H9 (cell line): Measurements from ENCODE around the gene USF3. TPM values are rescaled to one million over a fixed set of nuclear protein-coding genes. Genes with fewer than 3 reads are reported as not detected.

Source experiments
- DNase-seq: peaks from one replicate; pipeline ENCODE4 v3.0.0-alpha.2; 2017
- H2AFZ ChIP-seq: one replicate; pipeline ENCODE4 v1.6.1; 2013; ENCODE audit warnings: mild to moderate bottlenecking, low read length, control low read depth, moderate library complexity
- H2AK5ac ChIP-seq: 2 replicates; pipeline ENCODE4 v1.6.1; 2013; ENCODE audit warnings: low read length, control low read depth, mixed read lengths; ENCODE audit not compliant: insufficient read length
- H2BK120ac ChIP-seq: one replicate; pipeline ENCODE4 v1.6.1; 2013; ENCODE audit warnings: low read depth, mild to moderate bottlenecking, low read length, control low read depth, inconsistent platforms; ENCODE audit not compliant: poor library complexity, severe bottlenecking
- H2BK12ac ChIP-seq: 2 replicates; pipeline ENCODE4 v1.6.1; 2013; ENCODE audit warnings: low read length, control low read depth, mixed read lengths, low read depth; ENCODE audit not compliant: insufficient read length
- H2BK15ac ChIP-seq: 2 replicates; pipeline ENCODE4 v1.6.1; 2013; ENCODE audit warnings: low read depth, low read length, control low read depth
- H2BK20ac ChIP-seq: one replicate; pipeline ENCODE4 v1.6.1; 2013; ENCODE audit warnings: low read depth, mild to moderate bottlenecking, low read length, control low read depth, inconsistent platforms; ENCODE audit not compliant: poor library complexity, severe bottlenecking
- H2BK5ac ChIP-seq: 2 replicates; pipeline ENCODE4 v1.6.1; 2013; ENCODE audit warnings: low read length, control low read depth, mixed read lengths; ENCODE audit not compliant: insufficient read length
- H3K14ac ChIP-seq: 2 replicates; pipeline ENCODE4 v1.6.1; 2013; ENCODE audit warnings: low read length, control low read depth; ENCODE audit not compliant: insufficient read depth
- H3K18ac ChIP-seq: 2 replicates; pipeline ENCODE4 v1.6.1; 2013; ENCODE audit warnings: low read depth, mild to moderate bottlenecking, mixed read lengths, low read length, control low read depth; ENCODE audit not compliant: insufficient read length
- H3K23ac ChIP-seq: 2 replicates; pipeline ENCODE4 v1.6.1; 2013; ENCODE audit warnings: low read length, control low read depth, mixed read lengths, low read depth; ENCODE audit not compliant: insufficient read length
- H3K23me2 ChIP-seq: 2 replicates; pipeline ENCODE4 v1.6.1; 2013; ENCODE audit warnings: low read depth, mild to moderate bottlenecking, mixed read lengths, low read length, control low read depth; ENCODE audit not compliant: insufficient read length, poor library complexity, severe bottlenecking
- H3K27ac ChIP-seq: 2 replicates; pipeline ENCODE4 v1.5.1; 2013; ENCODE audit warnings: low read length, control low read depth, mixed read lengths, low read depth; ENCODE audit not compliant: insufficient read length
- H3K27me3 ChIP-seq: 2 replicates; pipeline ENCODE4 v1.6.1; 2013; ENCODE audit warnings: low read length, control low read depth, inconsistent platforms; ENCODE audit not compliant: insufficient read depth
- H3K4ac ChIP-seq: 2 replicates; pipeline ENCODE4 v1.6.1; 2013; ENCODE audit warnings: low read depth, mild to moderate bottlenecking, control low read depth, inconsistent platforms, low read length, moderate library complexity
- H3K4me1 ChIP-seq: 2 replicates; pipeline ENCODE4 v1.6.1; 2013; ENCODE audit warnings: low read length, control low read depth, inconsistent platforms; ENCODE audit not compliant: insufficient read depth
- H3K4me2 ChIP-seq: 2 replicates; pipeline ENCODE4 v1.6.1; 2013; ENCODE audit warnings: low read length, control low read depth, mixed read lengths; ENCODE audit not compliant: insufficient read length, insufficient read depth
- H3K56ac ChIP-seq: 2 replicates; pipeline ENCODE4 v1.6.1; 2013; ENCODE audit warnings: low read depth, mild to moderate bottlenecking, mixed read lengths, low read length, control low read depth; ENCODE audit not compliant: insufficient read length
- H3K79me1 ChIP-seq: 2 replicates; pipeline ENCODE4 v1.6.1; 2013; ENCODE audit warnings: low read depth, mild to moderate bottlenecking, moderate library complexity, low read length, control low read depth, inconsistent platforms; ENCODE audit not compliant: insufficient read depth, poor library complexity, severe bottlenecking
- H3K79me2 ChIP-seq: 2 replicates; pipeline ENCODE4 v1.6.1; 2013; ENCODE audit warnings: low read length, control low read depth, inconsistent platforms; ENCODE audit not compliant: insufficient read depth
- H3K9ac ChIP-seq: 2 replicates; pipeline ENCODE4 v1.6.1; 2013; ENCODE audit warnings: low read length, control low read depth, mixed read lengths; ENCODE audit not compliant: insufficient read length; ENCODE audit errors: extremely low read depth
- H3K9me3 ChIP-seq: one replicate; pipeline ENCODE4 v1.6.1; 2013; ENCODE audit warnings: low read depth, low read length, inconsistent platforms; ENCODE audit not compliant: control insufficient read depth
- H3T11ph ChIP-seq: one replicate; pipeline ENCODE4 v1.6.1; 2013; ENCODE audit warnings: mild to moderate bottlenecking, low read length, control low read depth, inconsistent platforms
- H4K20me1 ChIP-seq: one replicate; pipeline ENCODE4 v1.6.1; 2013; ENCODE audit not compliant: control insufficient read depth, insufficient read length, insufficient read depth
- H4K5ac ChIP-seq: 2 replicates; pipeline ENCODE4 v1.6.1; 2013; ENCODE audit warnings: low read depth, mild to moderate bottlenecking, mixed read lengths, low read length, control low read depth; ENCODE audit not compliant: insufficient read length
- H4K8ac ChIP-seq: replicated peaks from 2 replicates; pipeline ENCODE4 v1.6.1; 2013; ENCODE audit warnings: low read length, control low read depth, mixed read lengths, low read depth; ENCODE audit not compliant: insufficient read length
- H4K91ac ChIP-seq: 2 replicates; pipeline ENCODE4 v1.6.1; 2013; ENCODE audit warnings: low read depth, mild to moderate bottlenecking, moderate library complexity, mixed read lengths, low read length, control low read depth; ENCODE audit not compliant: insufficient read length
- H3K27ac Mint-ChIP-seq, 3 experiments: 2 replicates in 2 of 3; 3 replicates in 1 of 3; pipeline ENCODE4 v1.8.0; 2020 to 2021; ENCODE audit warnings: mixed read lengths in 3 of 3, mild to moderate bottlenecking in 1 of 3, moderate library complexity in 1 of 3
- H3K27me3 Mint-ChIP-seq: 2 replicates; pipeline ENCODE4 v1.8.0; 2021; ENCODE audit warnings: low read depth, mild to moderate bottlenecking, moderate library complexity, mixed read lengths
- H3K36me3 Mint-ChIP-seq, 3 experiments: 2 replicates in 2 of 3; 3 replicates in 1 of 3; pipeline ENCODE4 v1.8.0; 2020 to 2021; ENCODE audit warnings: low read depth in 3 of 3, mixed read lengths in 3 of 3; ENCODE audit not compliant: insufficient read depth in 1 of 3
- H3K4me1 Mint-ChIP-seq, 2 experiments: 2 replicates each; pipeline ENCODE4 v1.8.0; 2020; ENCODE audit warnings: mixed read lengths in 2 of 2
- H3K4me3 Mint-ChIP-seq, 2 experiments: 2 replicates in 1 of 2; 3 replicates in 1 of 2; pipeline ENCODE4 v1.8.0; 2020 to 2021; ENCODE audit warnings: mild to moderate bottlenecking in 2 of 2, mixed read lengths in 2 of 2, moderate library complexity in 1 of 2
- H3K9me3 Mint-ChIP-seq, 2 experiments: 2 replicates in 1 of 2; 3 replicates in 1 of 2; pipeline ENCODE4 v1.8.0; 2020; ENCODE audit warnings: mild to moderate bottlenecking in 2 of 2, mixed read lengths in 2 of 2, moderate library complexity in 1 of 2
- CTCF ChIP-seq: fragments of 200-600 bp; sonication (generic); conservative IDR thresholded peaks from 3 replicates; pipeline ENCODE4 v1.8.0; 2021; ENCODE audit warnings: antibody characterized with exemption, mild to moderate bottlenecking
- WGBS: extraction: QIAGEN DNeasy Blood & Tissue Kit; methylation state at CpG from one replicate; pipeline ENCODE4 v1.1.7; 2013; ENCODE audit warnings: missing lambda C conversion rate, low lambda C conversion rate, mixed read lengths; ENCODE audit not compliant: insufficient read length; ENCODE audit errors: extremely low coverage; 5-methylcytosine and 5-hydroxymethylcytosine counted together
- total RNA-seq: library from RNA; stranded (reverse); gene quantifications from 2 replicates; pipeline ENCODE4 v1.2.1, GENCODE V29; 2021

USF3 gene
- total RNA-seq, 1 experiment from 2014 or later: 13.8 TPM

DNA sequence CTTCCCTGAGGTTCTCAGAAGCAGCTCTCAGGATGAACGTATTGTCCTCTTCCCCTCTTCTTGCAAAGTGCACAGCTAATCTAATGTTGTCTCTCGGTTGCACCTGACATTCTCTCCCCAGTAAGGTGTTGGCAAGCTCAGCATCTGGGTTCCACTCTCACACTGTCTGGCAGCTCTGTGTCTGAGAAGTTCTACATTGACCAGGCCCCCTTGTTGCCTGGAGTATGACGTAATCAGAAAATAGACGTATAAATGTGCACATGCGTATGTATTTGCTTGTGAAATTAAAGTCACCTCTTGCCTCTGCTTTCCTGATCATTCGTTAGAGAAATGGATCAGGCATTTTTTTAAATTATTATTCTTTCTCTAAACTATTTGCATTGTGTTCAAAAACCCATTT lies 67.7 kb downstream of the USF3 start:
- no peaks in the 10 kb centered on the region for H3K4me1 ChIP-seq
- no CpG with 5 or more reads among the region's 6 CpGs for WGBS
- Mint-ChIP-seq H3K27ac (no peak overlapping the region), H3K4me1 (0 out of 4 replicates have a peak, but pooled peaks cover 0 to 2% of the 10 kb centered on the region in 2 experiments), H3K9me3 (no peaks in the 10 kb centered on the region), H3K4me3 (no peak overlapping the region; a peak in 1 of 5 replicates), H3K27me3 (peaks cover 10% of the 10 kb centered on the region), H3K36me3 (no peaks in the 10 kb centered on the region)
- no peak for TF ChIP-seq CTCF
- no peak overlapping the region for H3K14ac ChIP-seq
- no peak overlapping the region for H3T11ph ChIP-seq
- no peak overlapping the region for H2AFZ ChIP-seq
- no peak overlapping the region for H3K23ac ChIP-seq
- no peak overlapping the region for H2BK20ac ChIP-seq
- H4K8ac ChIP-seq: no peak overlapping the region
- H3K23me2 ChIP-seq: no peaks in the 10 kb centered on the region
- no peak overlapping the region for H3K18ac ChIP-seq
- H3K9ac ChIP-seq: no peak overlapping the region
- no peaks in the 10 kb centered on the region for H4K20me1 ChIP-seq
- H3K79me1 ChIP-seq: no peaks in the 10 kb centered on the region
- H3K79me2 ChIP-seq: no peaks in the 10 kb centered on the region
- H2BK12ac ChIP-seq: no peak overlapping the region
- H4K5ac ChIP-seq: no peak overlapping the region
- no peak overlapping the region for H2BK5ac ChIP-seq
- no peaks in the 10 kb centered on the region for H3K9me3 ChIP-seq
- no peak overlapping the region for H2BK15ac ChIP-seq
- no peak overlapping the region for H3K4me2 ChIP-seq
- no peak overlapping the region for H3K4ac ChIP-seq
- no peak overlapping the region for H3K56ac ChIP-seq
- no peak for DNase-seq
- no peak overlapping the region for H4K91ac ChIP-seq
- H3K27me3 ChIP-seq: no peaks in the 10 kb centered on the region
- no peak overlapping the region for H2BK120ac ChIP-seq
- H2AK5ac ChIP-seq: no peak overlapping the region
- no peak overlapping the region for H3K27ac ChIP-seq
